ENCODE data around the gene TSPEAR. TPM values are rescaled to one million over a fixed set of nuclear protein-coding genes. Genes with fewer than 3 reads are reported as not detected.

TSPEAR gene
- not detected in 2 replicates for total RNA-seq

DNA sequence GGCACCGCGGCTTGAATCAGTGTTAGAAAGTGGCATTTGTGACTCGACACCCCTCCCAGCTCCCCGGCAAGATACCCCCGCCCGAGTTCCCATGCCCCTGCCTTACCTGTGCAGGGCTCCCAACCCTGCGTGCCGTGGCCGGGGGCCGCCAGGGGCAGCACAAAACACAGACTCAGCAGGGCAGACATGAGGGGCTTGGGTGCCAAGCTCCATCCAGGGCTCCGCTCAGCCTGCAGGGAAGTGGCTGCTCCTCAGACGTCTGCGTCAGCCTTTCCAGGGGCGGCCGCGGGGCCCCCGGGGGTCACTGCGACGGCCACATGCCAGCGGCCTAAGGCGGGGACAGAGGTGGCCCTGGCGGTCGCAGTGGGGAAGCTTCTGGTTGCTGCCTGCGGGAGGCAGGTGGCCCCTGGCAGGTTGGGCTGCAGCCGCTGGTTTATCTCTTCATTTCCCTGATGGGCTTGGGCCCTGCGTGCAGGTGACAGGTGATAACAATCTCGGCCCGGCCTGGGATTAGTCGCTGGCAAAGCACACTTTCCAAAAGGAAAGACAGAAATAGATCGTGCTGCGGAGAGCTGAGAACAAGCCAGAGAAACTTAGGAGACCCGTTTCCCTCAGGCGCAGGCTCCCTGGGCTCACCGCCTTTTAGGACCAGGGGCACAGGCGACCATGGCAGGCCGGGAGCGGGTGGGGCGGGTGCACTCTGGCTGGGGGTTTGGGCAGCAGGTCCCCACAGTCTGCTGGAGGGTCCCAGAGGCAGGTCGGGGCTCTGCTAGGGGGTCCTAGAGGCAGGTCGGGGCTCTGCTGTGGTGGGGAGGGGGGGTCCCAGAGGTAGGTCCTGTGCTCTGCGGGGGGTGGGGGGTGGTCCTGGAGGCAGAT, at the start of gene TSPEAR:
TSS of gene TSPEAR (minus strand) at position 246 of the 876 bp plus-strand sequence. CDS start at position 188, 58 bp downstream.

DNA sequence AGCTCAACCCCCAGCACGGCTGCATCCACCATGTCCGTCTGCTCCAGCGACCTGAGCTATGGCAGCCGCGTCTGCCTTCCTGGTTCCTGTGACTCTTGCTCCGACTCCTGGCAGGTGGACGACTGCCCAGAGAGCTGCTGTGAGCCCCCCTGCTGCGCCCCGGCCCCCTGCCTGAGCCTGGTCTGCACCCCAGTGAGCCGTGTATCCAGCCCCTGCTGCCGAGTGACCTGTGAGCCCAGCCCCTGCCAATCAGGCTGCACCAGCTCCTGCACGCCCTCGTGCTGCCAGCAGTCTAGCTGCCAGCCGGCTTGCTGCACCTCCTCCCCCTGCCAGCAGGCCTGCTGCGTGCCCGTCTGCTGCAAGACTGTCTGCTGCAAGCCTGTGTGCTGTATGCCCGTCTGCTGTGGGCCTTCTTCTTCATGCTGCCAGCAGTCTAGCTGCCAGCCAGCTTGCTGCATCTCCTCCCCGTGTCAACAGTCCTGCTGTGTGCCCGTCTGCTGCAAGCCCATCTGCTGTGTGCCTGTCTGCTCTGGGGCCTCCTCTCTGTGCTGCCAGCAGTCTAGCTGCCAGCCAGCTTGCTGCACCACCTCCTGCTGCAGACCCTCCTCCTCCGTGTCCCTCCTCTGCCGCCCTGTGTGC, 14.1 kb downstream of the TSPEAR start, which contains the start of gene KRTAP10-12:
TSS of gene KRTAP10-12 (plus strand) at position 1 of the 639 bp plus-strand sequence. CDS start at position 31, 30 bp downstream.

DNA sequence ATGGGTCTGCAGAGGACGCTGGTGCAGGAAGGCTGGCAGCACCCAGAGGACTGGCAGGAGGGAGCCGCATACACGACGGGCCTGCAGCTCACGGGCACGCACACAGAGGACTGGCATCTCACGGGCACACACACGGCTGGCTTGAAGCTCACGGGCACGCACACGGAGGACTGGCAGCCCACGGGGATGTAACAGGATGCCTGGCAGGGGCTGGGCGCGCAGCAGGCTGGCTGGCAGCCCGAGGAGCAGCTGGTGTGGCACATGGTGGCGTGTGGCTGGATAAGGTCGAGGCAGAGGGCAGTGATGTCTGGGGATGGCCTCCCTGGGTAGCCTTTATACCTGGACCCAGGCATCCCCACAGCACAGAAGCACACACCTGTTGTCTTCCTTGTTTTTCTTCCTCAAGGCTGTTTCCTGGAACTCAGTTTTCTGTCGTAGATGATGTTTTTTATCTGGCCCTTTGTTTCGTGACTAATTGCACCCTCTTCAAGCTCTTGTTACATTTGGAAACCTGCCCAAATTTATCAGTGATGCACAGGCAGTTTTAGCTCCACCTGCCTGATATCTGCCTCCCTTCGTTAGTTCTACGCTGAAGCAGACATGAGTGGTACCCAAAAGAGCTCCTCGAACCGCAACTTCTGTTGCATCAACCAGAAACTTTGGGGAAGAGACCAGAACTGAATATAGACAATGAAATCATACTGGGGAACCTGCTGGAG, 29.4 kb downstream of the TSPEAR start, which contains the start of gene KRTAP12-1:
TSS of gene KRTAP12-1 (minus strand) at position 303 of the 719 bp plus-strand sequence. CDS start at position 263, 40 bp downstream.

DNA sequence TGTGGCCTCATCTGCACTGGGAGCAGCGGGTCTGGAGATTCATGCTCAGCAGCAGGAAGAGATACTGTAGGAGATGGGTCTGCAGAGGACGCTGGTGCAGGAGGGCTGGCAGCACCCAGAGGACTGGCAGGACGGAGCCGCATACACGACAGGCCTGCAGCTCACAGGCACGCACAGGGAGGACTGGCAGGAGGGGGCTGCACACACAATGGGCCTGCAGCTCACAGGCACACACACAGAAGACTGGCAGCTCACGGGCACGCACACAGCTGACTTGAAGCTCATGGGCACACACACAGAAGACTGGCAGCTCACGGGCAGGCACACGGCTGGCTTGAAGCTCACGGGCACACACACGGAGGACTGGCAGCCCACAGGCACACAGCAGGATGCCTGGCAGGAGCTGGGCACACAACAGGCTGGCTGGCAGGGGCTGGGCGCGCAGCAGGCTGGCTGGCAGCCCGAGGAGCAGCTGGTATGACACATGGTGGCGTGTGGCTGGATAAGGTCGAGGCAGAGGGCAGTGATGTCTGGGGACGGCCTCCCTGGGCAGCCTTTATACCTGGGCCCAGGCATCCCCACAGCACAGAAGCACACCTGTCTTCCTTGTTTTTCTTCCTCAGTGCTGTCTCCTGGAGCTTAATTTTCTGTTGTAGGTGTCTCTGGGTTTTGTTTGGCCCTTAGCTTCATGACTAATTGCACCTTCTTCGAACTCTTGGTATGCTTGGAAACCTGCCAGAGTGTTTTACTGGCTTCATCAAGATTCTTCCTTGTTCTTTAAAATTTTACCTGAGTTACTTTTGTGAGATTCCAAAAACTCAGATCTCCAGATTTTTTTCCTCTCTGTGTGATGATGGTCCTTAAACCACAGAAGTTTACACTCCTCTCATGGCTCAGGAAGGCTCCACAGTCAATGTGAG, 44.7 kb downstream of the TSPEAR start, which contains the start of gene KRTAP12-2:
TSS of gene KRTAP12-2 (minus strand) at position 527 of the 920 bp plus-strand sequence. CDS start at position 486, 41 bp downstream.

DNA sequence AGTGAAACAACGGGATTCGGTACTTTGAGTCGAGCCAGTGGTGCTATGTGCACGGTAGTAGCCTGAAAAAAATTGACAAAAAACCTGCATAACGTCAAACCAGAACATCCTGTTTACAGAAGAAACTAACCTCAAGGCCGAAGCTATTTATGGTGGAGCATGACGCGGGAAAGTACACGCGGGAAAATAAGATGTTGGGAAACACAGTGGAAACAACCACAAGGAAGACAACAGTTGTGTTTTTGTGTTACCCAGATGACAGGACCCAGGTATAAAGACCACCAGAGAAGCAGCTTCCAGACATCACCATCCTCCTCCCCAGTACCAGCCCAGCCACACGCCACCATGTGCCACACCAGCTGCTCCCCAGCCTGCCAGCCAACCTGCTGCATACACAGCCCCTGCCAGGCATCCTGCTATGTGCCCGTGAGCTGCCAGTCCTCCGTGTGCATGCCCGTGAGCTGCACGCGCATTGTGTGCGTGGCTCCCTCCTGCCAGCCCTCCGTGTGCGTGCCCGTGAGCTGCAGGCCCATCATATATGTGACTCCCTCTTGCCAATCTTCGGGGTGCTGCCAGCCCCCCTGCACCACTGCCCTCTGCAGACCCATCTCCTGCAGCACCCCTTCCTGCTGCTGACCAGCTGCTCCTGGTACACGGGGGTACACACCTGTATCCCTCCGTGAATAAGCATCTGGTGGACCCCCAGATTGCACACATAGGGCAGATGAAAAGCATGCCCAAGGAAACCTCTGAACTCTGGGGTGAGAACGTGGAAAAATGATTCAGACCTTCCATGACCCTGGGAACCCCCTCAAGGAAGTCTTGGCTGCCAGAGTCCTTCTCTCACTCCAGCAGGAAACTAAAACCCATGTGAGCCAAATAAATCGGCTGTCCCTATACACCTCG, 53.5 kb downstream of the TSPEAR start, which contains the start of gene KRTAP12-3:
TSS of gene KRTAP12-3 (plus strand) at position 298 of the 906 bp plus-strand sequence. CDS start at position 346, 48 bp downstream.

DNA sequence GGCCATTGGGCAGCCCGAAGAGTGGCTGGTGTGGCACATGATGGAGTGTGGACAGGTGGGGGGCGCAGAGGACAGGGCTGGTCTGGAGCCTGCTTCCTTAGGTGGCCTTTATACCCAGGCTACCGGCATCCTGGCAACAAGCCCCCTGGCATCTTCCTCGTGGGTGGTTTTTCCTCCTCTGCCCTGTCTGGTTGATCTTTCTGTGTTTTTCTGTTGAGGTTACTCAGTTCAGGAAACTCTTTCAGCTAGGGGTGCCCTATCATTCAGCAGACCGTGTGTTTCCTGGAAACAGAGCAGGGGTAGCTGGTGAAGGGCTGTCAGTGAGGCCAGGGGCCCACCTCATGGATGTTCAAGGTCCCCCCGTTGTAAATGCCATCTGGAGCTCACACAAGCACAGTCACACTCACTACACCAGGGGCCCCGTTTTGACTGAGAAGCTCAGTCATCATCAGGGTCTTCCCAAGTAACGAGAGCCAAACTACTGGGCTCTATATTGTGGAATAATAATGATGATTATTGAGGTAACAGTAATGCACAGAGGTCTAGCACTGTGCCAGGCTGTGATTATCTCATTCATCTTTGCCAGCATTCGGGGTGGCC, 56.7 kb downstream of the TSPEAR start, which contains the start of gene KRTAP12-4:
TSS of gene KRTAP12-4 (minus strand) at position 84 of the 600 bp plus-strand sequence. CDS start at position 39, 45 bp downstream.

DNA sequence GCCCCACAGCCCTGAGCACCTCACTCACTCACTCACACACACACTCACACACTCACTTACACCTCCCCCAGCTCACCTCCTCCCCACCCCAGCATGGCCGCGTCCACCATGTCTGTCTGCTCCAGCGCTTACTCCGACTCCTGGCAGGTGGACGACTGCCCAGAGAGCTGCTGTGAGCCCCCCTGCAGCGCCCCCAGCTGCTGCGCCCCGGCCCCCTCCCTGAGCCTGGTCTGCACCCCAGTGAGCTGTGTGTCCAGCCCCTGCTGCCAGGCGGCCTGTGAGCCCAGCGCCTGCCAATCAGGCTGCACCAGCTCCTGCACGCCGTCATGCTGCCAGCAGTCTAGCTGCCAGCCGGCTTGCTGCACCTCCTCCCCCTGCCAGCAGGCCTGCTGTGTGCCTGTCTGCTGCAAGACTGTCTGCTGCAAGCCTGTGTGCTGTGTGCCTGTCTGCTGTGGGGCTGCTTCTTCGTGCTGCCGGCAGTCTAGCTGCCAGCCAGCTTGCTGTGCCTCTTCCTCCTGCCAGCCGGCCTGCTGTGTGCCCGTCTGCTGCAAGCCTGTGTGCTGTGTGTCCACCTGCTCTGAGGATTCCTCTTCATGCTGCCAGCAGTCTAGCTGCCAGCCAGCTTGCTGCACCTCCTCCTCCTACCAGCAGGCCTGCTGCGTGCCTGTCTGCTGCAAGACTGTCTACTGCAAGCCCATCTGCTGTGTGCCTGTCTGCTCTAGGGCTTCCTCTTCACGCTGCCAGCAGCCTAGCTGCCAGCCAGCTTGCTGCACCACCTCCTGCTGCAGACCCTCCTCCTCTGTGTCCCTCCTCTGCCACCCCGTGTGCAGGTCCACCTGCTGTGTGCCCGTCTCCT, 64.8 kb downstream of the TSPEAR start, which contains the start of gene KRTAP10-11:
TSS of gene KRTAP10-11 (plus strand) at position 49 of the 856 bp plus-strand sequence. CDS start at position 94, 45 bp downstream.

DNA sequence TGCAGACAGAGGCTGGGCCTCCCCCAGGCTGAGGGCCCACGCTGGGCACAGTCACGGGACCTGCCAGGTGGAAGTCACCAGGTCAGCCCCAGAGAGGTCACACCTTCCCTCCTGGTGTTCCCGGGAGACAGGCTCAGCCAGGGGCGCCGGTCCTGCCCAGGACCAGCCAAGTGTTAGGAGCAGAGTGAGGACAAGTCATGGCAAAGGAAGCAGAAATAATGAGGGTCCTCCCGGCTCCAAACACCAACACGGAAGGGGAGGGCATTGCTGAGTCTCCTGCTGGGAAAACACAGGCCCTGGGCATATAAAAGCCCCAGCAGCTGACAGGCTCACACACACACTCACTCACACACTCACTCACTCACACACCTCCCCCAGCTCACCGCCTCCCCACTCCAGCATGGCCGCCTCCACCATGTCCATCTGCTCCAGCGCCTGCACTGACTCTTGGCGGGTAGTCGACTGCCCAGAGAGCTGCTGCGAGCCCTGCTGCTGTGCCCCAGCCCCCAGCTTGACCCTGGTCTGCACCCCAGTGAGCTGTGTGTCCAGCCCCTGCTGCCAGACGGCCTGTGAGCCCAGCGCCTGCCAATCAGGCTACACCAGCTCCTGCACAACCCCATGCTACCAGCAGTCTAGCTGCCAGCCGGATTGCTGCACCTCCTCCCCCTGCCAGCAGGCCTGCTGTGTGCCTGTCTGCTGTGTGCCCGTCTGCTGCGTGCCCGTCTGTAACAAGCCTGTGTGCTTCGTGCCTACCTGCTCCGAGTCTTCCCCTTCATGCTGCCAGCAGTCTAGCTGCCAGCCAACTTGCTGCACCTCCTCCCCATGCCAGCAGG, 74.1 kb downstream of the TSPEAR start, which contains the start of gene KRTAP10-10:
TSS of gene KRTAP10-10 (plus strand) at position 339 of the 833 bp plus-strand sequence. CDS start at position 401, 62 bp downstream.

DNA sequence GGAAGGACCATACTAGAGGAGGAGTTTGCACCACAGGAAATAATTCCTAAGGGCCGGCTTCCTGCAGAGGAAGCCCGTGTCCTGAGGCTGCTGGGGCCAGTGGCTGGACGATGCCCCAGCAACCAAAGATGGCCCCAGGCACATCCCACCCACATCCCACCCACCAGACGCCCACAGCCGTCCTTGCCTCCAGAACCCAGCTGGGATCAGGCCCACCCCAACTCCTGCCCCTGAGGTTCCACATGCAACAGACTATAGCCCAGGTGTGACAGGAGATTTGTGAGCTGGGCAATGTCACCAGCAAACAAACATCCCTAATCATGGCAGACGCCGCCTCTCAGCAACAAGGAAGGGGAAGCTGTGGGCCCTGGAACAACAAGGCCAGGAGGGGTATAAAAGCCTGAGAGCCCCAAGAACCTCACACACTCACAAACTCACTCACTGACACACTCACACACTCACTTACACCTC, 84.7 kb downstream of the TSPEAR start, which contains the start of gene KRTAP10-9:
TSS of gene KRTAP10-9 (plus strand) at position 421 of the 471 bp plus-strand sequence. CDS start 79 bp downstream, outside the sequence.

DNA sequence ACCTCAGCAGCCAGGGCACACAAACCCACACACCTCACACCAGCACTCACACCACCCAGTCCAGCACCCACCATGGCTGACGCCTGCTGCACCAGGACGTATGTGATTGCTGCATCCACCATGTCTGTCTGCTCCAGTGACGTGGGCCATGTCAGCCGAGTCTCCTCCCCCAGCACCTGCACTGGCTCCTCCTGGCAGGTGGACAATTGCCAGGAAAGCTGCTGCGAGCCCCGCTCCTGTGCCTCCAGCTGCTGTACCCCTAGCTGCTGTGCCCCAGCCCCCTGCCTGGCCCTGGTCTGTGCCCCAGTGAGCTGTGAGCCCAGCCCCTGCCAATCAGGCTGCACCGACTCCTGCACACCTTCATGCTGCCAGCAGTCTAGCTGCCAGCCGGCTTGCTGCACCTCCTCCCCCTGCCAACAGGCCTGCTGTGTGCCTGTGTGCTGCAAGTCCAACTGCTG, 99.3 kb downstream of the TSPEAR start, which contains the start of gene KRTAP10-8:
TSS of gene KRTAP10-8 (plus strand) at position 51 of the 458 bp plus-strand sequence. CDS start at position 73, 22 bp downstream.

DNA sequence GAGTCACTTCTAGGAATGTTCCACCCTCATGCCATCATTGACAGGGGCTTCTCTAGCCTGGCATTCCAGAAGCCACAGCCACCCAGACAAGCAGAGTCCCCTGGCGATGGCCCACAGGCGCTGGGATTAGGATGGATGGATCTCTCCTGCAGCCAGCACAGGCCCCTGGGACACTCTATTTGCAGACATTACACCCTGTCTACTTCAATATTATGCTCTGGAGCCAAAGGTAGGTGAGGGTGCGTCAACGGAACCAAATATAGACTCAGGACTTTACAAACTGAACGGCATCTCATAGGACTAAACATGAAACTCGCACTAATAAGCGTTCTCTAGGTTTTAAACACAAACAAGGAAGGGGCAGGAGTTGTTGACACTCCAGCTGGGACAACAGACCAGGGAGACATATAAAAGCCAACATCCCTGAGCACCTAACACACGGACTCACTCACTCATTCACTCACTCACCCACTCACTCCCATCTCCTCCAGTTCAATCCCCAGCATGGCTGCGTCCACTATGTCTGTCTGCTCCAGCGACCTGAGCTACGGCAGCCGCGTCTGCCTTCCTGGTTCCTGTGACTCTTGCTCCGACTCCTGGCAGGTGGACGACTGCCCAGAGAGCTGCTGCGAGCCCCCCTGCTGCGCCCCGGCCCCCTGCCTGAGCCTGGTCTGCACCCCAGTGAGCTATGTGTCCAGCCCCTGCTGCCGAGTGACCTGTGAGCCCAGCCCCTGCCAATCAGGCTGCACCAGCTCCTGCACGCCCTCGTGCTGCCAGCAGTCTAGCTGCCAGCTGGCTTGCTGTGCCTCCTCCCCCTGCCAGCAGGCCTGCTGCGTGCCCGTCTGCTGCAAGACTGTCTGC, 111.0 kb downstream of the TSPEAR start, which contains the start of gene KRTAP10-7:
TSS of gene KRTAP10-7 (plus strand) at position 480 of the 861 bp plus-strand sequence. CDS start at position 505, 25 bp downstream.

DNA sequence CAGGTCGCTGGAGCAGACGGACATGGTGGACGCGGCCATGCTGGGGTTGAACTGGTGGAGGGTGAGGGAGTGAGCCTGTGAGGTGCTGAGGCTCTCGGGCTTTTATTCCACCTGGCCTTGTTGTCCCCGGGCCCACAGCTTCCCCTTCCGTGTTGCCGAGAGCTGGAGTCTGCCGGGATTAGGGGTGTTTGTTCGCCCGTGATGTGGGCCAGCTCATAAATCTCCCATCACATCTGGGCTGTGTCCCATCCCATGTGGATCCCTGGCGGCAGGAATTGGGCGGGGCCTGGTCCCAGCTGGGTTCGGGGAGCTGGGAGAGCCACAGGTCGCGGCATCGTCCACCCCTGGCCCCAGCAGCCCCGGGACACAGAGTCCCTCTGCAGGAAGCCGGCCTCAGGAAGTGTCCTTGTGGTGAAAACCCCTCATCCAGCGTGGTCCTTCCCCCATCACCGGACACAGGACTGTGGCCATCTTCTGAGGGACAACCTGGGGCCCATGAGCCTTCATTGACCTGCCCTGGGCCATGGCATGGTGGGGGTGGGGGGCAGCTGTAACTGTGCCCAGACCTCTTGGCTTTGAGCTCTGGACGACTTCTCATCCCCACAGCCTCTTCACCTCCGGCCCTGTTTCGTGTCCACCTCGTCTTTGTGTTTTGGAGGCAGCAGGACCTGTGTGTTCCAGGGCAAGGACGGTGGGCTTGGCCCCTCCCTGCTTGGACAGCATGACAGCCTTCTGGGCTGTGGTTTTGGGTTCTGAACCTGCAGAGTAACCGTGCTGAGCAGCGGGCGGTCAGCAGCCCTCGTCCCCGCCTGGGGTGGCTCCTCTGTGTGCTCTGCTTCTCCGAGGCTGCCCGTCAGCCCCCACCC, 118.7 kb downstream of the TSPEAR start, which contains the start of gene KRTAP10-6:
TSS of gene KRTAP10-6 (minus strand) at position 60 of the 866 bp plus-strand sequence. CDS start at position 39, 21 bp downstream.

DNA sequence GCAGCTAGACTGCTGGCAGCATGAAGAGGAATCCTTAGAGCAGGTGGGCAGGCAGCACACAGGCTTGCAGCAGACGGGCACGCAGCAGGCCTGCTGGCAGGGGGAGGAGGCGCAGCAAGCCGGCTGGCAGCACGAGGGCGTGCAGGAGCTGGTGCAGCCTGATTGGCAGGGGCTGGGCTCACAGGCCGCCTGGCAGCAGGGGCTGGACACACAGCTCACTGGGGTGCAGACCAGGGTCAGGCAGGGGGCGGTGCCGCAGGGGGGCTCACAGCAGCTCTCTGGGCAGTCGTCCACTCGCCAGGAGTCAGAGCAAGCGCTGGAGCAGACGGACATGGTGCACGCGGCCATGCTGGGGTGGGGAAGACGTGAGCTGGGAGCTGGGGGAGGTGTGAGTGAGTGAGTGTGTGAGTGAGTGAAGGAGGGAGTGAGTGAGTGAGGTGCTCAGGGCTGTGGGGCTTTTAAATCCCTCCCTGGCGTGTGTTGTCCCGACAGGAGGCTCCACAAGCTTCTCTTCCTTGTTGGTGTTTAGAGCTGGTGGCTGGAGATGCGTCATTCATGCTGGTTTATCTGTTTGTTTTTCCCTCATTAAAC, 131.0 kb downstream of the TSPEAR start, which contains the start of gene KRTAP10-5:
TSS of gene KRTAP10-5 (minus strand) at position 374 of the 591 bp plus-strand sequence. CDS start at position 348, 26 bp downstream.

All from mesangial cell (primary cell).